HEK293 (cell line): Measurements from ENCODE around the gene TAS1R1.
A peak's percentile ranks its signal among the peaks of the same experiment; 100 is the strongest.

Source experiments
- CTCF ChIA-PET: fragments of 350-600 bp; formaldehyde crosslinking; extraction: SDS; loops from one replicate; lab custom pipeline; 2021; ENCODE audit warnings: antibody characterized with exemption; lab: Yijun Ruan, JAX
- POLR2A ChIA-PET: fragments of 300-600 bp; formaldehyde crosslinking; extraction: SDS; loops from one replicate; lab custom pipeline; 2020; ENCODE audit warnings: antibody characterized with exemption, inconsistent platforms; lab: Yijun Ruan, JAX
- H3K27ac ChIP-seq: fragments of 200-500 bp; sonication (Bioruptor generic); 2 replicates; pipeline ENCODE4 v1.5.1; 2014; ENCODE audit warnings: low read depth, low read length, control low read depth, inconsistent platforms; ENCODE audit errors: extremely low read depth
- H3K36me3 ChIP-seq, 2 experiments: fragments of 200-500 bp in 1 of 2; sonication (Bioruptor generic) in 1 of 2; 1 replicate in 1 of 2; 2 replicates in 1 of 2; pipeline ENCODE4 v1.5.1; 2014 to 2017; ENCODE audit warnings: inconsistent platforms in 2 of 2, low read length in 2 of 2; ENCODE audit not compliant: control insufficient read depth in 2 of 2, insufficient read depth in 1 of 2
- H3K4me1 ChIP-seq: fragments of 200-500 bp; sonication (Bioruptor generic); 2 replicates; pipeline ENCODE4 v1.5.1; 2014; ENCODE audit warnings: mild to moderate bottlenecking, low read length, inconsistent platforms; ENCODE audit not compliant: control insufficient read depth, insufficient read depth
- H3K4me3 ChIP-seq: 2 replicates; pipeline ENCODE4 v1.5.1; 2011; ENCODE audit warnings: low read depth, mild to moderate bottlenecking, control low read depth, low read length, moderate library complexity
- H3K9me3 ChIP-seq: fragments of 200-500 bp; sonication (Bioruptor generic); 2 replicates; pipeline ENCODE4 v1.5.1; 2014; ENCODE audit warnings: low read depth, low read length, inconsistent platforms; ENCODE audit not compliant: control insufficient read depth, insufficient read depth
- CTCF ChIP-seq: fragments of 450-650 bp; formaldehyde crosslinking; IDR thresholded peaks from 2 replicates; pipeline ENCODE4 v1.5.1; 2016; ENCODE audit warnings: missing biosample characterization, missing genetic modification characterization
- GLIS1 ChIP-seq: fragments of 450-650 bp; formaldehyde crosslinking; IDR thresholded peaks from 2 replicates; pipeline ENCODE4 v1.5.1; 2016; ENCODE audit warnings: missing biosample characterization, missing genetic modification characterization
- IKZF3 ChIP-seq: fragments of 450-650 bp; IDR thresholded peaks from 2 replicates; pipeline ENCODE4 v1.5.0; 2018; ENCODE audit warnings: missing biosample characterization, mild to moderate bottlenecking, missing genetic modification characterization, moderate library complexity
- INSM2 ChIP-seq: fragments of 450-650 bp; formaldehyde crosslinking; IDR thresholded peaks from 2 replicates; pipeline ENCODE4 v1.5.1; 2016; ENCODE audit warnings: missing biosample characterization, missing genetic modification characterization
- KLF8 ChIP-seq: fragments of 450-650 bp; formaldehyde crosslinking; IDR thresholded peaks from 2 replicates; pipeline ENCODE4 v1.5.1; 2016; ENCODE audit warnings: missing biosample characterization, missing genetic modification characterization
- PRDM1 ChIP-seq: fragments of 450-650 bp; formaldehyde crosslinking; IDR thresholded peaks from 2 replicates; pipeline ENCODE4; 2016; ENCODE audit warnings: missing biosample characterization, missing genetic modification characterization
- SP2 ChIP-seq: fragments of 450-650 bp; formaldehyde crosslinking; IDR thresholded peaks from 2 replicates; pipeline ENCODE4 v1.5.1; 2016; ENCODE audit warnings: missing biosample characterization, missing genetic modification characterization
- ZBTB11 ChIP-seq: fragments of 450-650 bp; formaldehyde crosslinking; conservative IDR thresholded peaks from 2 replicates; pipeline ENCODE4 v1.5.1; 2016; ENCODE audit warnings: low read depth, missing biosample characterization, missing genetic modification characterization
- ZBTB17 ChIP-seq: fragments of 450-650 bp; formaldehyde crosslinking; IDR thresholded peaks from 2 replicates; pipeline ENCODE4 v1.5.1; 2016; ENCODE audit warnings: missing biosample characterization, missing genetic modification characterization
- ZBTB20 ChIP-seq: fragments of 450-650 bp; formaldehyde crosslinking; IDR thresholded peaks from 2 replicates; pipeline ENCODE4 v1.5.1; 2016; ENCODE audit warnings: missing biosample characterization, missing genetic modification characterization
- ZBTB48 ChIP-seq: fragments of 450-650 bp; formaldehyde crosslinking; IDR thresholded peaks from 2 replicates; pipeline ENCODE4 v1.5.1; 2016; ENCODE audit warnings: missing biosample characterization, missing genetic modification characterization
- ZBTB8A ChIP-seq: fragments of 450-650 bp; formaldehyde crosslinking; IDR thresholded peaks from 2 replicates; pipeline ENCODE4 v1.5.1; 2016; ENCODE audit warnings: missing biosample characterization, missing genetic modification characterization
- ZIC2 ChIP-seq: fragments of 450-650 bp; formaldehyde crosslinking; IDR thresholded peaks from 2 replicates; pipeline ENCODE4 v1.5.1; 2016; ENCODE audit warnings: missing biosample characterization, missing genetic modification characterization
- ZNF280C ChIP-seq: fragments of 450-650 bp; formaldehyde crosslinking; IDR thresholded peaks from 2 replicates; pipeline ENCODE4 v1.5.1; 2016; ENCODE audit warnings: missing biosample characterization, missing genetic modification characterization
- ZNF449 ChIP-seq: fragments of 450-650 bp; formaldehyde crosslinking; IDR thresholded peaks from 2 replicates; pipeline ENCODE4 v1.5.1; 2017; ENCODE audit warnings: missing biosample characterization, mild to moderate bottlenecking, missing genetic modification characterization, moderate library complexity
- ZNF529 ChIP-seq: fragments of 450-650 bp; formaldehyde crosslinking; IDR thresholded peaks from 2 replicates; pipeline ENCODE4 v1.5.1; 2017; ENCODE audit warnings: missing genetic modification characterization, missing biosample characterization; ENCODE audit not compliant: insufficient replicate concordance
- ZNF548 ChIP-seq: fragments of 450-650 bp; formaldehyde crosslinking; IDR thresholded peaks from 2 replicates; pipeline ENCODE4 v1.5.1; 2016; ENCODE audit warnings: missing biosample characterization, missing genetic modification characterization
- ZNF596 ChIP-seq: fragments of 450-650 bp; IDR thresholded peaks from 2 replicates; pipeline ENCODE4 v1.5.0; 2018; ENCODE audit warnings: missing biosample characterization, mild to moderate bottlenecking, missing genetic modification characterization, moderate library complexity
- ZNF600 ChIP-seq: fragments of 450-650 bp; formaldehyde crosslinking; IDR thresholded peaks from 2 replicates; pipeline ENCODE4 v1.5.1; 2016; ENCODE audit warnings: missing biosample characterization, missing genetic modification characterization
- ZNF629 ChIP-seq: fragments of 450-650 bp; formaldehyde crosslinking; IDR thresholded peaks from 2 replicates; pipeline ENCODE4 v1.5.1; 2017; ENCODE audit warnings: missing biosample characterization, missing genetic modification characterization
- ZNF660 ChIP-seq: fragments of 450-650 bp; IDR thresholded peaks from 2 replicates; pipeline ENCODE4 v1.5.1; 2018; ENCODE audit warnings: missing biosample characterization, mild to moderate bottlenecking, missing genetic modification characterization
- ZNF76 ChIP-seq: fragments of 450-650 bp; formaldehyde crosslinking; IDR thresholded peaks from 2 replicates; pipeline ENCODE4; 2016; ENCODE audit warnings: low read depth, missing biosample characterization, missing genetic modification characterization, borderline replicate concordance
- ZXDB ChIP-seq: fragments of 450-650 bp; formaldehyde crosslinking; IDR thresholded peaks from 2 replicates; pipeline ENCODE4 v1.5.1; 2016; ENCODE audit warnings: missing biosample characterization, missing genetic modification characterization

Gene TAS1R1

GRCh38 chr1:6624710-6625583 lies 69.8 kb downstream of the TAS1R1 start, which contains the start of gene THAP3 (continued):
- TF ChIP-seq ZNF529 (tag by site-specific recombination) (no peak), PRDM1 (no peak), ZNF660 (0 out of 2 replicates have a peak, but pooled peaks have one; percentile 80)

- H3K4me3 ChIP-seq: peak overlapping the region; percentile 80
- POLR2A ChIA-PET: interaction anchor here (1.0 to 1.4 kb wide), 3 partner anchors 10 to 24 kb away, joined by 5 to 7 read pairs (median 5); partner anchors contain the start of gene PHF13
- no peaks in the 10 kb centered on the region for H3K4me1 ChIP-seq
- no peaks in the 10 kb centered on the region for H3K9me3 ChIP-seq
- peak overlapping the region; percentile 93 for H3K27ac ChIP-seq
- CTCF ChIA-PET: interaction anchor here (0.7 kb wide), 1 partner anchor 202 kb away, joined by 3 read pairs; no protein-coding TSS in a partner anchor
- peaks cover 26 to 80% of the 10 kb centered on the region in 2 experiments; a peak in 2 of 3 replicates for H3K36me3 ChIP-seq
- TF ChIP-seq ZBTB20 (tag by site-specific recombination) (peak; percentile 80; the same call in 1 of the 2 replicates), GLIS1 (tag by site-specific recombination) (0 out of 2 replicates have a peak, but pooled peaks have one; percentile 6), ZNF548 (tag by site-specific recombination) (no peak), ZNF449 (tag by site-specific recombination) (peak; percentile 37; the same call in 1 of the 2 replicates), SP2 (tag by site-specific recombination) (peak; percentile 59), ZIC2 (peak; percentile 34; the same call in 1 of the 2 replicates), ZBTB8A (tag by site-specific recombination) (peak; percentile 32), ZBTB11 (tag by site-specific recombination) (peak; percentile 36; the same call in 1 of the 2 replicates), CTCF (tag by site-specific recombination) (peak; percentile 12; the same call in 1 of the 2 replicates), ZBTB48 (tag by site-specific recombination) (peak; percentile 53; the same call in 1 of the 2 replicates), ZNF596 (tag by site-specific recombination) (0 out of 2 replicates have a peak, but pooled peaks have one; percentile 0), ZNF600 (peak; percentile 44; the same call in 1 of the 2 replicates), KLF8 (tag by site-specific recombination) (0 out of 2 replicates have a peak, but pooled peaks have one; percentile 14), IKZF3 (tag by site-specific recombination) (peak; percentile 8; the same call in 1 of the 2 replicates), ZNF629 (peak; percentile 58), INSM2 (tag by site-specific recombination) (peak; percentile 45; the same call in 1 of the 2 replicates), ZXDB (tag by site-specific recombination) (0 out of 2 replicates have a peak, but pooled peaks have one; percentile 12), ZBTB17 (peak; percentile 37), ZNF660 (no peak), ZNF76 (tag by site-specific recombination) (no peak), ZNF280C (no peak)
Measured at GRCh38 chr1:6625584-6626149, 70.6 kb downstream of the TAS1R1 start.
